ENCODE data around the gene MAFG.
A peak's percentile ranks its signal among the peaks of the same experiment; 100 is the strongest.

Gene MAFG

DNA sequence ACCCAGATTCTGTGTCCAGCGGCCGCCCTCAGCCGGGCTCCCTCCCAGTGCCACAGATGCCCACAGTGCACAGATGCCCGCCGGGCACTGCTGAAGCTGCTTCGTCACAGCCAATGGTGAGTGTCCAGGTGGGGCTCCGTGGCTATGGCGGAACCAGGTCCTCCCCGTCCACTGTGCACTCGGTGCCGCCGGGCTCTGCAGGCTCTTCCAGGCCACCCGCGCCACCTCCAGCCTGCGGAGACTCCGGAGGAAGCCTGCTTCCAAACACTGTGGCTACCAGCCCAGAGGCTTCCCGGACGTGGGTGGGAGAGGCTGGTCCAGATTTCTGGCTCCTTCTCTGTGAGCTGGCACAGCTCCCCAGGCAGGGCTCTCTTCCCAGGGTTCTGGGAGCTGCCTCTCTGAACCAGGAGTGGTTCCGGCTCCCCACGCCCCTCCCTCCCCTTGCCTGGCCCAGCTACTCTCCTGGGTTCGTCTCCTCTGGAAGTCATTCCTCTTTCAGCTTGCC lies 12.4 kb upstream of the MAFG start:
- DNase-seq (ENCODE audit: low read depth in 1 of 2, low spot score in 1 of 2), result no peak

DNA sequence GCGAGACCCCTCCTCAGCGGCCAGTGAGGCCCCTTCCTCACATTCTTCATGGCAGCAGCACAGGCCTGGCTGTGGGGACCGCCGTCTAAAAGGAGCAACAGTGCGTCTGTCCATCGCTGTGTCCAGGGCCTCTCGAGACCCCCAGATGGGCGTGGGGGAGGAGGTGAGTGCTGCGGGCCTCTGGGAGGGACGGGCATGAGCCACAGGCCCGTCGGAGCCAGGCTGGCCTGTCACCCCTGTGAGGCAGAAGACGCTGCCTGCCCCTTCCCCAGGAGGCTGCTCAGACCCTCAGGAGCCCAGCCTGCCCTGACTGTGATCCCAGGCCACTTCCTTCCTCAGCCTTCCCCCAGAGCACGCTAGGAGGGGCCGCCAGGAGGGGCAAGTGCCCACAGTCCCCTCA lies 11.7 kb upstream of the MAFG start:
- no peak for DNase-seq (ENCODE audit: low read depth in 1 of 2, low spot score in 1 of 2)

DNA sequence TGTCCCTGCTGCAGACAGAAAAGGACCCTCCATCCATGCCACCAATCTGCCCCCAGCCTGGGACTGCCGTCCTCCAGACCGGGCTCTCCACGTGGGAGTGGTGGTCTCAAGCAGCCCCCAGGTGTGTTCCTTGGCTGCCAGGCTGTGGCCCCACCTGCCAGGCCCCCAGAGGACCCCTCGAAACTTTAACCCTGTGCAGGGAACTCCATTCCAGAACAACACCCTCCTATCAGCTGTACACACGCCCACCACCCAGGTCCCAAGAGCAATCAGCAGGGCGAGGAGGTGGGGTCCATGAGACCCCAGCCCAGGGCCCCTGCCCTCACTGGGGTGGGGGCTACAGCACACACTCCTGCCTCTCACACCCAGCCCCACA lies 8.2 kb upstream of the MAFG start:
- no peak for DNase-seq (ENCODE audit: low read depth in 1 of 2, low spot score in 1 of 2)

DNA sequence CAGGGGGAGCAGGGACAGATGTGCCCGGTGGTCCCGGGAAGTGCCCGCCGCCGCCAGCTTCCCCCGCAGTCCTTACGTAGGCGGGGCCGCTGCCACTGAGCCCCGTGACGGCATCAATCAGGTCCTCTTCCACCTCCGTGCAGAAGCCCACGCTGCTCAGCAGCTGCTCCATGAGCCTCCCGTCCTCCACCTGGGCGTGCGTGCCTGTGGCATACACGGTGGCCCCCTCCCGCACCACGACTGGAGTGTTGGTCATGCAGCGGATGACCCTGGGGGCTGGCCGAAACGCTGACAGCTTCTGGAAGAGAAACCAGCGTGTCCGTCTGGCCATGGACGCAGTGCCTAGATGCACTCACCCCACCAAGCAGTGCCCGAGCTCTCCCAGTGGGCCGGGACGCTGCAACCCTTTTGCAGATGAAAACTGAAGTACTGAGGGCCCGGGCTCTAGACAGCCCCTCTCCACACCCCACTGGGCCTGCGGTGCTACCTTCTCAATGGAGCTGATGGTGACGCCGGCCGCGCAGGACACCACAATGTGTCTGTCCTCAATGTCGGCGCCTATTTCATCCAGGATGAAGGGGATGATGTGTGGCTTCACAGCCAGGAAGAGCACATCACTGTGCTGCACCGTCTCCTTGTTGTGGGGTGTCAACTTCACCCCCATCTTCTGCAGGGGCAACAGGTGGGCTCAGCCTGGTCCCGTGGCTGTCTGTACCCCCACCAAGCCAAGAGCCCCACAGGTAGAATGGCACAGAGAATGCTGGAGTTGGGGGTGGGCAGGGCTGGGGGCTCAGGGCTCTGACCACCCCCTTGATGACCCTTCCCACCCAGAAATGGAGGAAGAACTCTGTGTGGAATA lies 7.5 kb upstream of the MAFG start:
- DNase-seq (ENCODE audit: low read depth in 1 of 2, low spot score in 1 of 2), result no peak

DNA sequence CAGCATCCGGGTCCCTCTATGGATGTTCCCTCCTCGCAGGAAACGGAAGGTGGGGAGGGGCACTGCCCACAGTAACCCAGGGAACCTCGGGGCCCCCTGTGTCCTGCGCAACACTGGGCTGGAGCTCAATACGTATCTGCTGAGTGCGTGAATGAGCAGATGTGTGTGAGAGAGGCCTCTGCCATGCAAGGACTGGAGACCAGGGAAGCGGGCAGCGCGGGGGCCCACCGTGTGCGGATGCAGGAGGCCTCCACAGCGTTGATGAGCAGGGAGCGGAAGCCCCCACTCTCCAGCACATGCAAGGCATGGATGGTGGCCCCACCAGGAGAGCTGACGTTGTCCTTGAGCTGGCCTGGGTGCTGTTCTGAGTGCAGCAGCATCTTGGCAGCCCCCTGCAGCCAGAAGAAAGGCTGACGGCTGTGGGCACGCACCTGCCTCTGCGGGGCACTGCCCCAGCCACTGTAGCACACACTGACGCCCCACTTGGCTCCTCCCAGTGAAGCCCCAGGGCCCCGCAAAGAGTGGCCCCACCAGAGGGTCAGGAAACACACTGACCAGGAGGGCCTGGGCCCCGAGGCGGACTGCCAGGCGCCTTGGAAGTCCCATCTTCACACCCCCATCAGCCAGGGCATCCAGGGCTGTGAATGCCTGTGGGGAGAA lies 6.7 kb upstream of the MAFG start:
- DNase-seq (ENCODE audit: low read depth in 1 of 2, low spot score in 1 of 2), result no peak

DNA sequence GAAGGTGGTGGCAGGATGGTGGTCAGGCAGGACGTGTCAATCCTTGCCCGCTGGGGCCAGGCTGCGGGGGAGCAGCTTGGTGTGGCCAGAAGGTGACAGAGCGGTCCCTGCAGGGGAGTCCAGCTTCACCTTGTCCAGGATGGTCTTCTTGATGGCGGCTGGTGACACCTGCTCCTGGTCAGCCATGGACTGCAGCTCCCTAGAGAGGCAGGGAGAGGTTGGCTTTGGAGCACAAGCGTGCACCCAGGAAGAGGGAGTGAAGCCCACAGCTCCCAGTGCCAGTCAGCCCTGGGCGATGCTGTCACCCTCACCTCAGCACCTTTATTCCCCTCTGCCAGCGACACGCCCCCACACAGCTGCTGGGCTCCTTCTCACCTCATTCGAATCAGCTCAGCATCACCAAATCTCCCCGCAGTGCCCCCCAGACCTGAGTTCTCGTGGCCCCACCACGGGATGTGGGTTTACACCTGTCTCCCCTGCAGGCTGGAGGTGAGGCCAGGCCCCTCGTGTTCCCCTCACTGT lies 5.7 kb upstream of the MAFG start:
- DNase-seq (ENCODE audit: low read depth in 1 of 2, low spot score in 1 of 2), result no peak

DNA sequence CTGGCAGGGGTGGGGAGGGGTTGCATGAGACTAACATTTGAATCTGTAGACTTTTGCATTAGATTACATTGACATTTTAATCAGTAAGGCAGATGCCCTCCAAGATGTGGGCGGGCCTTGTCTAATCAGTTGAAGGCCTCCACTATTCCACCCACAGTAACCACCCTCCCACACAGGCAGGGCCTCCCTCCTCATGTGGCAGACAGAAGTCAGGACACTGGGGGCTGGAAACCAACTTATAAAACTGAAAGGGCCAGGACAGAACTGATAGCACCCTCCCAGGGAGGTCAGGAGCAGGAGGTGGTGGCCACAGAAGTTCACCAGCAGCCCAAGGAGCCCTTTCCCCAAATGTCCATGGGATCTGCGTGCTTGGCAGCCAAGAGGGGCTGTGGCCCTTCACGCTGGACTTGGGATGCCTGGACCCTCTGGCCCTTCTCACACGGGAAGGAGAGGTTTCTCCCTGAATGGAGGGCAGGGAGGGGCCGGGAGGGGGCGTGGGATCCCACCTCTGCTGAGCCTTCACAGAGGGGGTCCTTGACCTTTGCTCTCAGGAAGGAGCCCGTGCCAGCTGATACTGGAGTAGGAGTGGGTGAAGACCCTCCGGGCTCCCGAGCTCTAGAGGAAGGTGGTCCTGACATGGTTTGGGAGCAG lies 4.9 kb upstream of the MAFG start:
- no peak for DNase-seq (ENCODE audit: low read depth in 1 of 2, low spot score in 1 of 2)

DNA sequence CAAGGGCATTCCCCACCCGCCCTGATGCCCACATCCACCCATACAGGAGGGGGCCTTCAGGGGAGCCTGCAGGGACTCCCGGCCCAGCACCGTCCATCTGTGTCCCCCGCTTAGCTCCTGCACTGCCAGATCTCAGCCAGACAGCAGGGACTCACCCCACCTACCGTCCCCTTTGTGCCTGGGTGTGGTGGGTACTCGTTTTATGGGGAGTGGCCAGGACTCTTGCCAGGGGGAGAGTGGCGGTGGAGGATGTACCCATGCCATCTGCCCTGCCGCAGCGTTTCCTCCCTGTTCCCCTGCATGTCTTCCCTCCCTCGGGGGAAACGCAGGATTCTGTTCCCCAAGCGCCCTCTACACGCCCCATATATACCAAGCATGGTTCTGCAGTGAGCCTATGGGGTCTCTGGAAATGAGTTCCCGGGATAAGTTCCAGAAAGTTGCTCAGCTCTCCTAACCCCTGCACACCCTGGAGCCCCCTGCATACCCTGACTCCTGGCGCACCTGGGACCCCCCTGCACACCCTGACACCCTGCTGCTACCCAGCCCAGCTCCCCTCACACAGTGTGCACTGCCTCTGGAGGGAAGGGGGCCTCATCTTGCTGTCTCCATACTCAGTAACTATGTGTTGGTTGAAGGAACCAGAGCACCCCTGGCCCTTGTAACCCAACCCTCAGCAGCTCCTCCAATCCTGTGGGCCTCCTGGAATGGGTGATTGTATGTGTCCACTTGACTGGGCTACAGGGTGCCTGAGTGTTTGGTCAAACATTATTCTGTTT lies 4.2 kb upstream of the MAFG start:
- no peak for DNase-seq (ENCODE audit: low read depth in 1 of 2, low spot score in 1 of 2)

DNA sequence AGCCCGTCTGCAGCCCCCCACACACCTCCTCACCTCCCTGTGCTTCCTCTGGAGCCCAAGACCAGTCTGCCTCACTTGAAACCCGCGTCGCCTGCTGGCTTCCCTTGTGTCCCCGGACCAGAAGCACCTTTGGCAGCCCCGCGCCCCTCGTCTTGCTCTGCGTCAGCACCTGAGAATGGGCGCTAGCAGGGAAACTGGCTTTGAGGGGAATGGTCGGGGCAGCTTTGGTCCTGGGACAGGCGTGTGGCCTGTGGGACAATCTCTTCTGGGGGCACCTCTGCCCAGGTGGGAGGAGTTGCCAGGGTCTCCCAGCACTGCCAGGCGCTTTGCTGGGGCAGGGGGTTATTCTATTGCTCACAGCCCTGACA lies 3.6 kb upstream of the MAFG start:
- DNase-seq (ENCODE audit: low read depth in 1 of 2, low spot score in 1 of 2), result no peak

DNA sequence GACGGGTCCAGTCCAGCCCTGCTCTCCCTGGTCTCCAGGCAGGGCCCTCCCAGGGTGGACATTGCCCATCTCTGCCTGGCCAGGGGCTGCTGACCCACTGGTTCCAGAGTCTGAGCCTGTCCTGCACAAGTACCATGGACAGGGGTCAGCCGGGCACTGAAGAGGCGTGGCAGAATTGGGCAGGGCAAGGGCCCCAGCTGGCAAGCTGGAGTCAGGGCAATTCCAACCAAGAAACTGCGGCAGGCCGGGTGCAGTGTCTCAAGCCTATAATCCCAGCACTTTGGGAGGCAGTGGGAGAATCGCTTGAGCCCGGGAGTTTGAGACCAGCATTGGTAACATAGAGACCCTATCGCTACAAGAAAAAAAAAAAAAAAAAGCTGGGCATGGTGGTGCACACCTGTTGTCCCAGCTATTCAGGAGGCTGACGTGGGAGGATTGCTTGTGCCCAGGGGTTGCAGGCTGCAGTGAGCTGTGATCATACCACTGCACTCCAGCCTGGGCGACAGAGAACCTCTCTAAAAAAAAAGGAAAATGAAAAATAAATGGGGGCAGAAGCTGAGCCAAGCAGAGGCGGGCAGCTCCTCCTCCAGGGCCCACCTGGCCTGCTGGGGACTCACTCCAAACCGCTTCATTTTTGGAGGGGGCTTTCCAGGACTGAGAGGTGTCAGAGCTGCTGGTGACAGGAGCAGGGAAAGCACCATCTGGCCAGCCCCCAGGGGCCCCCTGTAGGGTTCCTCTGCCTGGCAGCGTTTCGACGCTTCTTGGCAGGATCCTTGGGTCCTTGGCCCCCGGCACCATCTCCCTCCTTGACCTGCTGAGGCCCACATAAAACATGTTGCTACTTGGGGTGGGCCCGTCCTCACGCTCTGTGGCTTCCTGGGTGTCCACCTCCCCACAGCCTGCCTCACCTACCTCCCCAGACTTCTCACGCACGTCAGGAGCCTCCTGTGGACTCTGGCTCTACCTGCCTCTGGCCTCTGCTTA lies 2.9 kb upstream of the MAFG start:
- no peak for DNase-seq (ENCODE audit: low read depth in 1 of 2, low spot score in 1 of 2)

DNA sequence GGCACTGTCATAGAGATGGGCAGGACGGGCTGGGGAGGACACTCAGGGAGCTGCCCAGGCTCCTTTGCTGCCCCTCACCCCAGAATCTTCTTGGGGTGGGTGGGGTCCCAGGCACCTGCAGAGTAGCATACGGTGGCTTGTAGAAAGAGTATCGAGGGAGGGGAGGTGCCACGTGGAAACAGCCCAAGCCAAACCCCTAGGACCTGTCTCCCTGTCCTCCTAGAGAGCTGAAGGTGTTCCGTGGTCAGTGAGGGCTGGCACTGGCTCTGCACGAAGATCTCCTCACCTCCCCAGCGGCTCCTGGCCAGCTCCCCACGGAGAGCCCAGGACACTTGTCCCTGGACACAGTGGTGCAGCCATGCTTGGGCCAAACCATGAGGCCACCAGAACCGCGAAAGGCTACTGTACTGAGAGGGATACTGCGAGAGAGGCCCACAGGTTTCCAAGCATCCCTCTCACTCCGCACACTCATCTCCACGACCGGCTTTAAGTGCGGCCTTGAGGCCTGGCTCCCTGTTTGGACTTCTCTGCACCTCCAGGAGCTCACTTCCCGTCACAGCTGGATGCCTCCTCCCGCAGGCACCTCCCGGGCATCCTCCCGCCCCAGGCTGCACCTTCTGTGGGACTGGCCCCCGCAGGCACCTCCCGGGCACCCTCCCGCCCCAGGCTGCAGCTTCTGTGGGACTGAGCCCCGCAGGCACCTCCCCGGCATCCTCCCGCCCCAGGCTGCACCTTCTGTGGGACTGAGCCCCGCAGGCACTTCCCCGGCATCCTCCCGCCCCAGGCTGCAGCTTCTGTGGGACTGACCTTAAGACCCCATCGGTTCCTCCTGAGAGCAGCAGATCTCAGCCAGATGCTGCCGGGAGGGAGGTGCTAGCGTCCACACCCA lies 2.0 kb upstream of the MAFG start:
- no peak for DNase-seq (ENCODE audit: low read depth in 1 of 2, low spot score in 1 of 2)

DNA sequence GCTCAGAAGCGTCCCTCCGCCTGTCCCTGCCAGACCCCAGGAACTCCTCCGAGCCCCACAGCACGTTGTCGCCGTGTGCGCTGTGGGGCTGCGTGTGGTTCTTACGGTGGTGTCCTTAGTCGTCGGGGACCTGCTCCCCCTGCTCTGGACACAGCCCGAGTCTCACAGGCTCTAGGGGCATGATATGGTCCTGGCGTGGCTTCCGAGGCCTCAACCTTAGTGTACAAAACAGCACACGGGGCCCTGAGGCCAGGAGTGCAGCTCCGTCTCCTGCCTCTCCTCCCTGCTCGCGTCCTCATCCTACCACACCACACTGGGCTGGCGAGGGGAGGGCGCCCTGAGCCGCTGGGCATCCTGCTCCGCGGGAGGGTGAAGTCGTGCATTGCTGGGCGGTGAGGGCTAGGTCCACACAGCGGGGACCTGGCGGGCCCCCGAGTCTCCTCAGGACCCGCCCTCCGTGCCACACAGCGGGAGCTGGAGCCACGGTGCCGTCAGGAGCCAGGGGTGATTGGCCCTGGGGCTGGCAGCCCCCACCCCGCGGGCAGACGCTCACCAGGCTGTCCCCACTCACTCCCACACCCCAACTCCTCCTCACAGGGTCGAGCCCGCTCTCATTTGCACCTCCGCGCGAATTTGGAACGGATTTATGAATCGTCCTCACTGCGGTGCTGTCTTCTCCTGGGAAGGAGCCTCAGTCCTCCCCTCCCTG lies 1.2 kb upstream of the MAFG start:
- no peak for DNase-seq (ENCODE audit: low read depth in 1 of 2, low spot score in 1 of 2)

DNA sequence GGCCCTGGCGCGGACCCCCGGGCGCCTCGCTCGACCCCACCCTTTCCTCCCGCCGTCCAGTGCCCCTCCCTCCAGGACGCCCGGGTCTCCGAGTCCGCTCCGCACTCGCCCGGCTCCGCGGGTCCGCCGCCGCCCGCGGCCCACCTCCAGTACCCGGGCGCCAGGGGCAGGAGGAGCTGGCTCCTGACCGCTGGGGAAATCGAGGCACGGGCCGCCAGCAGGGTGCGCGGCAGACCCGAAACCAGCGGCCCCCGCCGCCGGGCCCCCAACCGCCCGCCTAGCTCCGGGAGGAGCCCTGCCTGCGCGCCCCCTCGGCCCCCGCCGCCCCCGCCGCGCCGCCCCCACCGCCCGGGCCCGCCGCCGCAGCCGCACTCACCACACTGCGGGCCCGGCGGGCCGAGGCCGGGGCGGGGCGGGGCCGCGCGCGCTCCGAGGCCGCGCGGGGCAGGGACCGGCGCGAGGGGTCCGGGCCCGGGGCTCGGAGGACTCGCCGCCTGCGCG lies 333 bp downstream of the MAFG start:
- DNase-seq (ENCODE audit: low read depth in 1 of 2, low spot score in 1 of 2), result no peak

DNA sequence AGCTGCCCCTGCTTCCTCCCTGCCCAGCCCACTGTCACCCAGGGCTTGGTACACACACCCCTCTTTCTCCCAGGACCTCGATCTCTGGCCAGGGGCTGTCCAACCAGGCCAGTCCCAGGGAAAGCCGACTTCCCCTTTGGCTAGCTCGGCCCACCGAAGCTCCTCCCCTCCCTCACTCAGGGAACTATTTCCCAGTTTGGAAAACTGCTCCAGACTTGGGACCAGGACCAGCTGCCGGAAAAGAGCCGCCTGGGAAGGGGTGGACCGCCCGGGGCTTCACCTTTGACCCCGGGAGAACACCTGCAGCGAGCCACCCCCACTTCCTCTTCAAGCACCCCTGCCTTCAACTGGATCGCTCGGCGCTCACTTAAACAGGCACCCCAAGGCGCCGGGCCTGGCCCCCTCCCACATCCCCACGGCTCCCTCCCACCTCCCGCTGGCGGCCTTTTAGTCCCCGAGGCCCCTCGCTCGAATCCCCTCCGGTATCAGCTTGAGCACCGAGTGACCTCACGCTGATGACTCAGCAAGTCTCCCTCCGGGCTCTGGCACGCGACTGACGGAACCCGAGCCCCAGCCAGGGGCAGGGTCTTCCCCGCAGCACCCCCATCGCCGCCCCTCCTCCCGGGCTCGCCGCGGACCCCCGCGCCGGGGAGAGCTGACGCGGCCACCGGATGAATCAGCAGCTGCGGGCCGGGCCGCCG lies 934 bp downstream of the MAFG start:
- peak; percentile 36 to 57 for DNase-seq (ENCODE audit: low read depth in 1 of 2, low spot score in 1 of 2)

DNA sequence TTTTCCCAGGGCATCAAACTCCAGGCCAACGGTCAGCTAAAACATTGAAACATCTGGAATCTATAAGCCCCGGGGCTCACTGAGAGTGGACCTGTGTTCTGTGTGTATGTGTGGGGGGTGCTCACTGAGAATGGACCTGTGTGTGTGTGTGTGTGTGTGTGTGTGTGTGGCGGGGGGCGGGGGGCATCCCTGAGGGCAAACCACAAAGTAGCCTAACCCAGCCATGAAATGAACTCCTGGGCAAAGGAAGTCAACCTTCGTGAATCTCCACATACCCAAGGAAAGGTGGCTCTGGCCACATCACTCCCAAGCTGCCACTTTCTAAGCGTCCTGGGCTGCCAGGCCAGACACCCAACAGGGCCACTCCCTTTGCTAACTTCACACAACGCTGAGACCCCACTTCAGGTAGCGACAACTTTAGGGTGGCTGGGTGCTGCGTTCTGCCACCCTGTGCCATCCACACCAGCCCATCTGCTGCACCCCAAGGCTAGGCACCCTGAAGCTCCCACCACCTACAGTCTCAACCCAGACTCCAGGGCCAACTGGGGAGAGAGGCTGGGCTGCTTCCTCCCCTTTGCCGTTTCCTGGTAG lies 1.6 kb downstream of the MAFG start:
- DNase-seq (ENCODE audit: low read depth in 1 of 2, low spot score in 1 of 2), result no peak

DNA sequence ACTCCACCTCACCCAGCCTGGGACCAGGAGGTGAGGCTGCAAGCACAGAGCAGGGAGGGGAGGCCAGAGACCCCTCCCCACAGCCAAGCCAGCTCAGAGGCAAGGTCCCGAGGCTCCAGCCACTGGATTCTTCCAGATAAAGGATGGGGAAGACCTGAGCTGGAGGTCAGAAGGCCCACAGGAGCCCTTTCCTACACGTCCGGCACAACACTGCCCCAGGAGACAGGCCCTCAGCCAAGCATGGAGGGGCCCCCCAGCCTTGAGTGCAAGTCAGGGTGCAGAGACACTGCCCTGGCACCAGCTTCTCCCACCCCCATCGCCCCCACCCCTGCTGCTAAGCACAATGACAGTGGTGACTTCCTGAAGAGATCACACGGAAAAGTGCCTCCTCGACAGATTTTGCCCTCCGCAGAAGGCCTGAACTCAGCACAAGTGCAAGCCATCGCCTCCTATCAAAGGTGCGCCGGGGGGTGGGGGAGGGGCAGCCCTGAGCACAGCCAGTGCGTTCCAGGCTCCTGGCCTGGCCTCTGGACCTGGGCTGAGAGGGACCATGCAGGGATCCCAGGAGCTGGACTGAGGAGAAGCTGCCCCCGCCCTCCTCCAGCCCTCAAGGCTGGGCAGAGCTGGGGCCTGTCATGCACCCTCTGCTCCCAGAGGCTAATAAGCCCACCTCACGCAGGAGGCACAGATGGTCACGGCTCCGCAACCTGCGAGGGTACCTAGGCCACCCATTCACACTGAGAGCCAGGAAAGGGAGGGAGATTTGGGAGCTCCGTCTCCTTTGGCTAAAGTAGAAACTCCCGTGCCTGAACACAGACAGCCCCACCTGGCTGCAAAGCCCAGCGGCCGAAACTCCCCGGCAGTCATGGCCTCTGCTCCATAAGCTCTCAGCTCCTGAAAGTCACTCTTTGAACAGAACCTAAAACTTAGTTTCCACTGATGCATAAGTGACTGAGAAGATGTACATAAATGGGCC lies 2.7 kb downstream of the MAFG start:
- DNase-seq (ENCODE audit: low read depth in 1 of 2, low spot score in 1 of 2), result no peak
